ENCODE results near the gene DPF1.
A peak's percentile ranks its signal among the peaks of the same experiment; 100 is the strongest.

The DPF1 gene

GRCh38 chr19:38255383-38256014 lies 31.5 kb upstream of the DPF1 start:
- peak; percentile 79 for DNase-seq (ENCODE audit: low spot score)
- Histone ChIP-seq H3K27ac (peak overlapping the region; percentile 85 to 97), H3K4me3 (peak overlapping the region; percentile 82)
- TF ChIP-seq, protein P1, sequence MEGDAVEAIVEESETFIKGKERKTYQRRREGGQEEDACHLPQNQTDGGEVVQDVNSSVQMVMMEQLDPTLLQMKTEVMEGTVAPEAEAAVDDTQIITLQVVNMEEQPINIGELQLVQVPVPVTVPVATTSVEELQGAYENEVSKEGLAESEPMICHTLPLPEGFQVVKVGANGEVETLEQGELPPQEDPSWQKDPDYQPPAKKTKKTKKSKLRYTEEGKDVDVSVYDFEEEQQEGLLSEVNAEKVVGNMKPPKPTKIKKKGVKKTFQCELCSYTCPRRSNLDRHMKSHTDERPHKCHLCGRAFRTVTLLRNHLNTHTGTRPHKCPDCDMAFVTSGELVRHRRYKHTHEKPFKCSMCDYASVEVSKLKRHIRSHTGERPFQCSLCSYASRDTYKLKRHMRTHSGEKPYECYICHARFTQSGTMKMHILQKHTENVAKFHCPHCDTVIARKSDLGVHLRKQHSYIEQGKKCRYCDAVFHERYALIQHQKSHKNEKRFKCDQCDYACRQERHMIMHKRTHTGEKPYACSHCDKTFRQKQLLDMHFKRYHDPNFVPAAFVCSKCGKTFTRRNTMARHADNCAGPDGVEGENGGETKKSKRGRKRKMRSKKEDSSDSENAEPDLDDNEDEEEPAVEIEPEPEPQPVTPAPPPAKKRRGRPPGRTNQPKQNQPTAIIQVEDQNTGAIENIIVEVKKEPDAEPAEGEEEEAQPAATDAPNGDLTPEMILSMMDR (IDR thresholded peaks at IDR 0.05): no peak

- Histone ChIP-seq H3K27ac (peak overlapping the region; percentile 85 to 97), H3K4me3 (peak overlapping the region; percentile 82)
- TF ChIP-seq, protein P1 (IDR thresholded peaks at IDR 0.05): no peak
- no peak for DNase-seq (ENCODE audit: low spot score)
These were observed 29.8 kb upstream of the DPF1 start for GRCh38 chr19:38253788-38254187.

- DNase-seq (ENCODE audit: low spot score): peak; percentile 94
- TF ChIP-seq, protein P1 (IDR thresholded peaks at IDR 0.05): no peak
- peak overlapping the region; percentile 82 for H3K4me3 ChIP-seq
These were observed 29.1 kb upstream of the DPF1 start for GRCh38 chr19:38252941-38253691.

GRCh38 chr19:38252385-38252784 lies 28.4 kb upstream of the DPF1 start:
- peak overlapping the region; percentile 82 for H3K4me3 ChIP-seq
- DNase-seq (ENCODE audit: low spot score): no peak
- peak overlapping the region; percentile 85 to 97 for H3K27ac ChIP-seq
- TF ChIP-seq, protein P1 (IDR thresholded peaks at IDR 0.05): no peak

More at GRCh38 chr19:38252941-38253691, 29.1 kb upstream of the DPF1 start:
- H3K27ac ChIP-seq: peak overlapping the region; percentile 85 to 97

DNA sequence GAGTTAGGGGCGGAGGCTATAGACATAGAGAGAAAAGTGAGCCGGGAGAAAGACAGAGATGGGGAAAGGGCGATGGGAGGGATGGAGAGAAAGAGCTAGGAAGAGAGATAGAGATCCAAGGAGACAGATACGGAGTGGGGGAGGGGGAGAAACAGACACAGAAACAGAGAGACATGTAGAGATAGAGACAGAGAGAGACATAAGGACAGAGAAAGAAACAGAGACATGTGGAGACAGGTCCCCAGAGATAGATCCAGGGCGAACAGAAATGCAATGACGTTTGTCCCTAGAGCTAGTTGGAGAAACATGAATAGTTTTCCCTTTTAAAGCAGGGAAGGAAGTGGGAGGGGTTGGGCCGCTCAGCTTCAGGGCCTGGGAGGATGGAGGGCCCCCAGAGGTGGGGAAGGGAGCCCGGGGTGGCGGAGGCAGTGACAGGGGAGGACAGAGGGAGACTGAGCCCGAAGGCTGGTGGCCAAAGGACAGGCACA lies 27.6 kb upstream of the DPF1 start:
- peak overlapping the region; percentile 85 to 97 for H3K27ac ChIP-seq
- DNase-seq (ENCODE audit: low spot score): peak; percentile 93
- TF ChIP-seq, protein P1 (IDR thresholded peaks at IDR 0.05): no peak
- peak overlapping the region; percentile 82 for H3K4me3 ChIP-seq

GRCh38 chr19:38250821-38251563 lies 27.0 kb upstream of the DPF1 start:
- Histone ChIP-seq H3K27ac (peak overlapping the region; percentile 85 to 97), H3K4me3 (peak overlapping the region; percentile 82)
- TF ChIP-seq, protein P1 (IDR thresholded peaks at IDR 0.05): no peak
- DNase-seq (ENCODE audit: low spot score): peak; percentile 91
